HG03175 (cell line): Measurements from ENCODE around the gene FOXO4.

Experiments
- ATAC-seq: cut with Tn5 transposase; IDR thresholded peaks from one replicate; pipeline ENCODE4 v1.9.1; 2021; ENCODE audit warnings: mild to moderate bottlenecking, moderate library complexity; ENCODE audit not compliant: unreplicated experiment

Gene FOXO4

GRCh38 chrX:71131510-71131909 lies 35.9 kb downstream of the FOXO4 start:
- ATAC-seq = no peak

GRCh38 chrX:71140440-71140839 lies 44.8 kb downstream of the FOXO4 start:
- no peak for ATAC-seq

GRCh38 chrX:71143508-71143907 lies 47.9 kb downstream of the FOXO4 start:
- ATAC-seq = no peak

- ATAC-seq = no peak
Measured at GRCh38 chrX:71144651-71145050, 49.0 kb downstream of the FOXO4 start, which contains the start of gene NLGN3. Gene NLGN3, plus strand, starts transcription at chrX:71144841. Its CDS starts 2,909 bp downstream, at chrX:71147750.

- no peak for ATAC-seq
Measured at GRCh38 chrX:71147496-71148277, 52.0 kb downstream of the FOXO4 start.

- no peak for ATAC-seq
Measured at GRCh38 chrX:71148278-71148663, 52.6 kb downstream of the FOXO4 start.

- no peak for ATAC-seq
Measured at GRCh38 chrX:71151366-71151765, 55.7 kb downstream of the FOXO4 start.
